Spleen (tissue), 11 donors: Measurements from ENCODE around the gene LRRC15. TPM values are rescaled to one million over a fixed set of nuclear protein-coding genes. Genes with fewer than 3 reads are reported as not detected.

ENCODE experiments used
- DNase-seq: peaks from one replicate; pipeline ENCODE4 v3.0.0-alpha.2; 2020
- H3K27ac ChIP-seq, 8 donors: fragments of 200-600 bp; sonication (generic) in 7 of 8; 1 replicate in 4 of 8; 2 replicates in 4 of 8; pipeline versions ENCODE4 v1.5.0 to v1.8.0; 2016 to 2021; ENCODE audit warnings: inconsistent platforms in 4 of 8, mild to moderate bottlenecking in 4 of 8, moderate library complexity in 1 of 8
- H3K27me3 ChIP-seq, 7 donors: fragments of 200-600 bp; sonication (generic) in 6 of 7; replicated peaks in 1 of 7; 1 replicate in 4 of 7; 2 replicates in 3 of 7; pipeline versions ENCODE4 v1.5.0 to v1.8.0; 2016 to 2021; ENCODE audit warnings: inconsistent platforms in 3 of 7, mild to moderate bottlenecking in 1 of 7
- H3K36me3 ChIP-seq, 6 donors: fragments of 200-600 bp; sonication (generic) in 5 of 6; 1 replicate in 4 of 6; 2 replicates in 2 of 6; pipeline versions ENCODE4 v1.5.0 to v1.8.0; 2016 to 2021; ENCODE audit warnings: inconsistent platforms in 2 of 6
- H3K4me1 ChIP-seq, 6 donors: fragments of 200-600 bp; sonication (generic) in 5 of 6; 1 replicate in 3 of 6; 2 replicates in 3 of 6; pipeline versions ENCODE4 v1.5.0 to v1.8.0; 2016 to 2021; ENCODE audit warnings: inconsistent platforms in 3 of 6
- H3K4me3 ChIP-seq, 8 donors: fragments of 200-600 bp; sonication (generic) in 7 of 8; 1 replicate in 4 of 8; 2 replicates in 4 of 8; pipeline versions ENCODE4 v1.5.0 to v1.8.0; 2016 to 2021; ENCODE audit warnings: inconsistent platforms in 4 of 8, mild to moderate bottlenecking in 4 of 8, moderate library complexity in 2 of 8
- H3K9me3 ChIP-seq, 8 donors: fragments of 200-600 bp; sonication (generic) in 7 of 8; 1 replicate in 4 of 8; 2 replicates in 4 of 8; pipeline versions ENCODE4 v1.5.0 to v1.8.0; 2016 to 2021; ENCODE audit warnings: inconsistent platforms in 4 of 8
- CTCF ChIP-seq, 11 experiments: fragments of 200-600 bp in 7 of 11; fragments of 450-650 bp in 4 of 11; sonication (generic) in 4 of 11; IDR thresholded peaks in 8 of 11; conservative IDR thresholded peaks in 3 of 11; 1 replicate in 7 of 11; 2 replicates in 4 of 11; pipeline versions ENCODE4 v1.4.0 to v1.8.0; 2016 to 2021; ENCODE audit warnings: antibody characterized with exemption in 11 of 11, inconsistent platforms in 4 of 11, mild to moderate bottlenecking in 1 of 11
- POLR2A ChIP-seq, 3 donors: fragments of 450-650 bp; IDR thresholded peaks; one replicate each; pipeline ENCODE4 v1.5.1; 2017; ENCODE audit warnings: antibody characterized with exemption in 3 of 3, mild to moderate bottlenecking in 1 of 3
- POLR2AphosphoS5 ChIP-seq, 3 donors: sonication (generic); formaldehyde crosslinking; IDR thresholded peaks; one replicate each; pipeline ENCODE4 v1.5.1; 2017; ENCODE audit warnings: antibody characterized with exemption in 3 of 3
- WGBS, 5 donors: extraction: QIAGEN DNeasy Blood & Tissue Kit in 3 of 5; methylation state at CpG; one replicate each; pipeline versions ENCODE4 v1.1.5 to v1.1.7; 2013 to 2018; 5-methylcytosine and 5-hydroxymethylcytosine counted together
- intact Hi-C: fragments of 100-400 bp; cut with DNase I; formaldehyde crosslinking; loops from one replicate; pipeline ENCODE4 v1.15.0; 2023; ENCODE audit warnings: low total_unique reads
- polyA plus RNA-seq, 3 donors: library from polyadenylated mRNA; stranded (reverse); fragments of 200-250 nt; gene quantifications; one replicate each; pipeline ENCODE4 v1.2.1, GENCODE V29; 2013
- total RNA-seq, 7 donors: library from RNA; depleted of rRNA in 3 of 7; stranded (reverse); fragments of >200 nt in 3 of 7; fragmentation: NEBNext Ultra II Directional in 4 of 7; extraction: Animal tissue kit (Norgen Biotek cat#: 25700) in 4 of 7; gene quantifications; one replicate each; pipeline versions ENCODE4 v1.1.0 to v1.2.1, GENCODE V29; 2016 to 2021
- donor health status: healthy with polysubstance abuse.
- donor health status: DM: no; HTN: no; CAD: no; lungs with moderate emphysema.
- donor health status: DM: no; HTN: no; CAD: no.
- donor health status: Bipolar disorder and iron deficiency.
- donor health status: healthy.
- donor health status: DM: no; HTN: no; CAD: no.
- donor health status: DM: yes; HTN: yes; CAD: no.

LRRC15 gene
- total and polyA plus RNA-seq, 10 donors: 0.09 to 1.1 (median 0.35) TPM; not detected in 1

DNA sequence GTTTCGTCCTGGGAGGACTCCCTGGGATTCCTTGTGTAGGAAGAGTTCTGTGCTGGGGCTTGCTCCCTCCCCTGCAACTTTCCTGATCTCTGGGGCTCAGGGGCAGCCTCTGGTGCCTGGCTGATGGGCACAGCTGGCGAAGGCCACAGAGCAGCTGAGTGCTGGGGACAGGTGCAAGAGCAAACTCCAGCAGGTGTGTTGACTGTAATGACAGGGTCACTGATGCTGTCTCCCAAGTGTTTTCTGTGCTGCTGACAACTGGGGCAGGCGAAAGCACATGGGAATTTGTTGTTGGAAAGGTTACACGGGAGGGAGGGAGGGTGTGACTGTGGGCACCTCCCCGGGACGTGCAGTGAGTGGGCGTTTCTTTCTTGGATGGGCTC, 40.0 kb downstream of the LRRC15 start:
- TF ChIP-seq CTCF (IDR thresholded peaks at IDR 0.05 in 8 of 11, conservative IDR thresholded peaks at IDR 0.05 in 3 of 11) (no peak), POLR2A (IDR thresholded peaks at IDR 0.05) (no peak), POLR2AphosphoS5 (IDR thresholded peaks at IDR 0.05) (no peak)
- Histone ChIP-seq H3K36me3 (no peaks in the 10 kb centered on the region), H3K27ac (no peak overlapping the region), H3K4me3 (no peak overlapping the region), H3K9me3 (no peaks in the 10 kb centered on the region), H3K27me3 (peaks cover 0 to 44% (median 20%) of the 10 kb centered on the region in 7 donors), H3K4me1 (peaks cover 5 to 12% (median 10%) of the 10 kb centered on the region in 6 donors)
- WGBS, 5 donors: 82 to 88% (median 85%) methylated on average over 6 to 7 of the region's 7 CpGs
- intact Hi-C loops: no loop called here
- DNase-seq: no peak

DNA sequence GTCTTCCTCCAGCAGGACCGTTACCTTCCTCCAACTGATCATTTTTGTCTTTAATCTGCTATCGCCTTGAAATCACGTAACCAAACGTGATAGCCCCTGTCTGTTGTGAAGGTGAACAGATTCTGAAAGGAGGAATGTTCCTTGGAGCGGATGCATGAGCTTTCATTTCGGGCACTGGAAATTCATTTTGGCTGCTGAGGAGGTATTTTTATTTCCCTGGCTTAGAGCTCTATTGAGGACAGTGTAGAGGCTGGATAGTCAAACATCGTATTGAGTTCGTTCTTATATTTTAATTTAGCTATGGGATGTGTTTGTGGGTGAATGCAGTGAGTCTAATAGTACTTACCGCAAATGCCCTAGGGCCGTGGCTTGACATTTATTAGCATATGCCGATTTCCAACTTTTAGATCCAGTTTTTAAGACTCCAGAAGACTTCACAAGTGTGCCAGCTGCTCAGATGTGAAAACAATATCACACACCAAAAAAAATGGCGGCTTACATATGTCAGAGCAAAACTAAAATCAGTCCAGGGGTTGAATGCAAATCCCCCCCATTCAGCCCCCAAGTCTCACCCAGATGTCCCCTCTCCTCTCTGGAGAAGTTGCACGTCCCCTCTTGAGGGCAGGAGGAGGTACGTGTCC, 40.5 kb downstream of the LRRC15 start:
- H3K36me3 ChIP-seq: no peaks in the 10 kb centered on the region
- TF ChIP-seq POLR2A (IDR thresholded peaks at IDR 0.05): no peak
- no peak overlapping the region for H3K27ac ChIP-seq
- H3K9me3 ChIP-seq: no peaks in the 10 kb centered on the region
- H3K4me3 ChIP-seq: no peak overlapping the region
- WGBS, 5 donors: 86 to 90% (median 87%) methylated on average over 14 of the region's 14 CpGs
- peaks cover 7 to 15% (median 10%) of the 10 kb centered on the region in 6 donors for H3K4me1 ChIP-seq
- DNase-seq: no peak
- intact Hi-C loops: no loop called here
- peaks cover 0 to 41% (median 20%) of the 10 kb centered on the region in 7 donors for H3K27me3 ChIP-seq

GRCh38 chr3:194328053-194328657, 41.4 kb downstream of the LRRC15 start:
- no peaks in the 10 kb centered on the region for H3K9me3 ChIP-seq
- DNase-seq: no peak
- no peak overlapping the region for H3K27ac ChIP-seq
- 79 to 86% (median 84%) methylated on average over 25 to 27 of the region's 27 CpGs for WGBS, 5 donors
- H3K4me3 ChIP-seq: no peak overlapping the region
- H3K36me3 ChIP-seq: no peaks in the 10 kb centered on the region
- H3K4me1 ChIP-seq: peaks cover under 1 to 11% (median 4%) of the 10 kb centered on the region in 6 donors
- no peak for TF ChIP-seq CTCF (IDR thresholded peaks at IDR 0.05 in 8 of 11, conservative IDR thresholded peaks at IDR 0.05 in 3 of 11)
- H3K27me3 ChIP-seq: peaks cover 0 to 39% (median 15%) of the 10 kb centered on the region in 7 donors
- intact Hi-C loops: no loop called here

- DNase-seq: no peak
- H3K27me3 ChIP-seq: peaks cover 0 to 39% (median 8%) of the 10 kb centered on the region in 7 donors
- no peaks in the 10 kb centered on the region for H3K36me3 ChIP-seq
- TF ChIP-seq POLR2A (IDR thresholded peaks at IDR 0.05) (no peak), CTCF (IDR thresholded peaks at IDR 0.05 in 8 of 11, conservative IDR thresholded peaks at IDR 0.05 in 3 of 11) (no peak), POLR2AphosphoS5 (IDR thresholded peaks at IDR 0.05) (no peak)
- intact Hi-C loops: no loop called here
- H3K9me3 ChIP-seq: no peaks in the 10 kb centered on the region
- H3K27ac ChIP-seq: no peak overlapping the region
- H3K4me3 ChIP-seq: no peak overlapping the region
- 93 to 98% (median 97%) methylated on average over 5 of the region's 5 CpGs for WGBS, 5 donors
- peaks cover 0 to 14% (median 3%) of the 10 kb centered on the region in 6 donors for H3K4me1 ChIP-seq
Measured at GRCh38 chr3:194327218-194328052, 42.1 kb downstream of the LRRC15 start.
